Measurements from ENCODE around the gene APC2.

DNA sequence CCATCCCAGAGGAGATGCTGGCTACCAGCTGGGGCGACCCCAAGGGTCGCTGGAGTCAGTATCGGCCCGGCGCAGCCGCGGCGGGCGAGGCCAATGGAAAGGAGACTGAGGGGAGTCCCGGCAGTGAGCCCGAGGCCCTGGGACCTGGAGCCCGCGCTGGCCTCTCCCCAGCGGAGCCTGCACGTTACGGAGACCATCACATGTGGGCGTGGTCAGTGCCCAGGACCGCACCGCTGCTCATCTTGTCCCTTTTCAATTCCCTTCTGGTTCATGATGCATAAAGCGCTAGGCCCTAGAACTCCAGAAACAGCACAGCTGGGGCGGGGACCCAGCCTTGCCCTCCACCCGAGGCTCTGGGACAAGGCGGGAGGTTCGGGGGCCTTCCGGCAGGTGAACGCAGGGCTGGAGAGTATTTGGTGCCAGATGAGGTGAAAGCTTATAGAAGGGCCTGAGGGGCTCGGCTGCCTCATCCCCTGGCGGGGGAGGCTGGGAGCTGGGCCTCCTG, 21.1 kb downstream of the APC2 start:
- TF ChIP-seq POLR2A (IDR thresholded peaks at IDR 0.05): no peak
- TF ChIP-seq POLR2AphosphoS5 (IDR thresholded peaks at IDR 0.05; ENCODE audit: insufficient read depth in 1 of 2, low read depth in 1 of 2): no peak
- TF ChIP-seq, protein P1, sequence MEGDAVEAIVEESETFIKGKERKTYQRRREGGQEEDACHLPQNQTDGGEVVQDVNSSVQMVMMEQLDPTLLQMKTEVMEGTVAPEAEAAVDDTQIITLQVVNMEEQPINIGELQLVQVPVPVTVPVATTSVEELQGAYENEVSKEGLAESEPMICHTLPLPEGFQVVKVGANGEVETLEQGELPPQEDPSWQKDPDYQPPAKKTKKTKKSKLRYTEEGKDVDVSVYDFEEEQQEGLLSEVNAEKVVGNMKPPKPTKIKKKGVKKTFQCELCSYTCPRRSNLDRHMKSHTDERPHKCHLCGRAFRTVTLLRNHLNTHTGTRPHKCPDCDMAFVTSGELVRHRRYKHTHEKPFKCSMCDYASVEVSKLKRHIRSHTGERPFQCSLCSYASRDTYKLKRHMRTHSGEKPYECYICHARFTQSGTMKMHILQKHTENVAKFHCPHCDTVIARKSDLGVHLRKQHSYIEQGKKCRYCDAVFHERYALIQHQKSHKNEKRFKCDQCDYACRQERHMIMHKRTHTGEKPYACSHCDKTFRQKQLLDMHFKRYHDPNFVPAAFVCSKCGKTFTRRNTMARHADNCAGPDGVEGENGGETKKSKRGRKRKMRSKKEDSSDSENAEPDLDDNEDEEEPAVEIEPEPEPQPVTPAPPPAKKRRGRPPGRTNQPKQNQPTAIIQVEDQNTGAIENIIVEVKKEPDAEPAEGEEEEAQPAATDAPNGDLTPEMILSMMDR (IDR thresholded peaks at IDR 0.05): no peak
